Mesothelial cell of epicardium (in vitro differentiated cells): Measurements from ENCODE around the gene RASGRP4. TPM values are rescaled to one million over a fixed set of nuclear protein-coding genes. Genes with fewer than 3 reads are reported as not detected.

ENCODE experiments used
- DNase-seq, 2 experiments: peaks; one replicate each; pipeline ENCODE4 v3.0.0; 2021; ENCODE audit warnings: low spot score in 2 of 2; ENCODE audit not compliant: unreplicated experiment in 2 of 2
- H3K27ac Mint-ChIP-seq: 2 replicates; pipeline ENCODE4 v1.8.0; 2021; ENCODE audit warnings: mixed read lengths
- H3K27me3 Mint-ChIP-seq: 2 replicates; pipeline ENCODE4 v1.8.0; 2021; ENCODE audit warnings: low read depth, mixed read lengths
- H3K36me3 Mint-ChIP-seq: 2 replicates; pipeline ENCODE4 v1.8.0; 2021; ENCODE audit warnings: mixed read lengths
- H3K4me1 Mint-ChIP-seq: 2 replicates; pipeline ENCODE4 v1.8.0; 2021; ENCODE audit warnings: mixed read lengths
- H3K4me3 Mint-ChIP-seq: 2 replicates; pipeline ENCODE4 v1.8.0; 2021; ENCODE audit warnings: mild to moderate bottlenecking, moderate library complexity, mixed read lengths
- H3K9me3 Mint-ChIP-seq: 2 replicates; pipeline ENCODE4 v1.8.0; 2021; ENCODE audit warnings: mixed read lengths
- total RNA-seq: library from RNA; stranded (reverse); gene quantifications from 3 replicates; pipeline ENCODE4 v1.2.1, GENCODE V29; 2021
- TF ChIP-seq, protein P1 (sequence below): fragments of 200-600 bp; sonication (generic); IDR thresholded peaks from one replicate; pipeline ENCODE4 v1.5.0; 2021; ENCODE audit warnings: antibody characterized with exemption; ENCODE audit not compliant: unreplicated experiment

RASGRP4 gene
- total RNA-seq, 1 donor from 2014 or later, result 1.2 TPM

- peaks cover 27% of the 10 kb centered on the region for H3K36me3 Mint-ChIP-seq
- TF ChIP-seq, protein P1, sequence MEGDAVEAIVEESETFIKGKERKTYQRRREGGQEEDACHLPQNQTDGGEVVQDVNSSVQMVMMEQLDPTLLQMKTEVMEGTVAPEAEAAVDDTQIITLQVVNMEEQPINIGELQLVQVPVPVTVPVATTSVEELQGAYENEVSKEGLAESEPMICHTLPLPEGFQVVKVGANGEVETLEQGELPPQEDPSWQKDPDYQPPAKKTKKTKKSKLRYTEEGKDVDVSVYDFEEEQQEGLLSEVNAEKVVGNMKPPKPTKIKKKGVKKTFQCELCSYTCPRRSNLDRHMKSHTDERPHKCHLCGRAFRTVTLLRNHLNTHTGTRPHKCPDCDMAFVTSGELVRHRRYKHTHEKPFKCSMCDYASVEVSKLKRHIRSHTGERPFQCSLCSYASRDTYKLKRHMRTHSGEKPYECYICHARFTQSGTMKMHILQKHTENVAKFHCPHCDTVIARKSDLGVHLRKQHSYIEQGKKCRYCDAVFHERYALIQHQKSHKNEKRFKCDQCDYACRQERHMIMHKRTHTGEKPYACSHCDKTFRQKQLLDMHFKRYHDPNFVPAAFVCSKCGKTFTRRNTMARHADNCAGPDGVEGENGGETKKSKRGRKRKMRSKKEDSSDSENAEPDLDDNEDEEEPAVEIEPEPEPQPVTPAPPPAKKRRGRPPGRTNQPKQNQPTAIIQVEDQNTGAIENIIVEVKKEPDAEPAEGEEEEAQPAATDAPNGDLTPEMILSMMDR, result no peak
- no peak for DNase-seq
- peaks cover 24% of the 10 kb centered on the region for H3K27me3 Mint-ChIP-seq
- H3K4me1 Mint-ChIP-seq, result peaks cover 16% of the 10 kb centered on the region
- no peak overlapping the region for H3K4me3 Mint-ChIP-seq
- H3K9me3 Mint-ChIP-seq, result peaks cover 14% of the 10 kb centered on the region
- H3K27ac Mint-ChIP-seq, result no peak overlapping the region
These were observed 34.0 kb downstream of the RASGRP4 start for GRCh38 chr19:38391911-38392464.

GRCh38 chr19:38389957-38390924, 35.8 kb downstream of the RASGRP4 start:
- H3K9me3 Mint-ChIP-seq, result peaks cover 8% of the 10 kb centered on the region
- H3K36me3 Mint-ChIP-seq, result peaks cover 20% of the 10 kb centered on the region
- H3K27ac Mint-ChIP-seq, result no peak overlapping the region
- peak overlapping the region; percentile 36 for H3K4me3 Mint-ChIP-seq
- no peak for DNase-seq
- TF ChIP-seq, protein P1, result no peak
- H3K27me3 Mint-ChIP-seq, result peaks cover 24% of the 10 kb centered on the region
- H3K4me1 Mint-ChIP-seq, result peaks cover 16% of the 10 kb centered on the region

DNA sequence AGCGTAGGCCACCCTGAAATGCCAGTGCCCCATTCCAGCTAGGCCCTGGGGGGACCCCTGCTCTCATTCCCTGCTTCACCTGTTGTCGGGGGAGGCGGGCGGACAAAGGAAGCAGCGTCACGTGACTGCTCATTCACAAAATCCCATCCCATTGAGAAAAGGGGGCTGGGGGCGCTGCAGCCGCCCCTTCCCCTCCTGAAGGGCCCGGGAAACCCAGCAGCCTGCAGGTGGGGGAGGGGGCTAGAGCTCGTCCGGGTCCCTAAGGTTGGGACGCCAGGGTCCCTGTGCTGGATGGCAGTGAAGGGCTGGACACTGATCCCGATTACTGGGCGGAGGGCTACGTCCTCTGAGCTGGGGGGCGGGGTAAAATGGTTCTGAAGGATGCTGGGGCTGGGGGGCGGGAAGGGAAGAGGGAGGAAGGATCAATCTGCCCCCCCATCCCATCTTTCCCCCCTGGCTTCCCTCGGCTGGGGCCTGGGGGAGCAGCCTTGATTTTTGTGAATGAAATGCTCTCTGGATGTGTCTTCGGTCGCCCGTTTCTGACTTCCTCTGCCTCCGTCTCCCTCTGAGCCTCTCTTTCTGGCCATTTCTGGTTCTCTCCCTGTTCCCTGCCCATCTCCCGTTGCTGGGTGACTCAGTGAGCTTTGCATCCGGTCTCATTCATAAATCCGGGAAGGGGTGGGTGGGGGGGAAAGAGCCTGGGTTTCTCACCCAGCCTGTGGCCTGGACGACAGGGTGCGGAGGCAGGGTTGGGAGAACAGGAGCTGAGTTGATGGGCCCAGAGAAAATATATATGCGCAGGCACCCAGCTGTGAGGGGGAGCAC, 36.7 kb downstream of the RASGRP4 start:
- H3K36me3 Mint-ChIP-seq, result peaks cover 17% of the 10 kb centered on the region
- H3K4me1 Mint-ChIP-seq, result peaks cover 16% of the 10 kb centered on the region
- TF ChIP-seq, protein P1, result no peak
- H3K9me3 Mint-ChIP-seq, result peaks cover 4% of the 10 kb centered on the region
- peak overlapping the region; percentile 25 for H3K27ac Mint-ChIP-seq
- peaks cover 25% of the 10 kb centered on the region for H3K27me3 Mint-ChIP-seq
- peak overlapping the region; percentile 71 for H3K4me3 Mint-ChIP-seq
- no peak for DNase-seq

DNA sequence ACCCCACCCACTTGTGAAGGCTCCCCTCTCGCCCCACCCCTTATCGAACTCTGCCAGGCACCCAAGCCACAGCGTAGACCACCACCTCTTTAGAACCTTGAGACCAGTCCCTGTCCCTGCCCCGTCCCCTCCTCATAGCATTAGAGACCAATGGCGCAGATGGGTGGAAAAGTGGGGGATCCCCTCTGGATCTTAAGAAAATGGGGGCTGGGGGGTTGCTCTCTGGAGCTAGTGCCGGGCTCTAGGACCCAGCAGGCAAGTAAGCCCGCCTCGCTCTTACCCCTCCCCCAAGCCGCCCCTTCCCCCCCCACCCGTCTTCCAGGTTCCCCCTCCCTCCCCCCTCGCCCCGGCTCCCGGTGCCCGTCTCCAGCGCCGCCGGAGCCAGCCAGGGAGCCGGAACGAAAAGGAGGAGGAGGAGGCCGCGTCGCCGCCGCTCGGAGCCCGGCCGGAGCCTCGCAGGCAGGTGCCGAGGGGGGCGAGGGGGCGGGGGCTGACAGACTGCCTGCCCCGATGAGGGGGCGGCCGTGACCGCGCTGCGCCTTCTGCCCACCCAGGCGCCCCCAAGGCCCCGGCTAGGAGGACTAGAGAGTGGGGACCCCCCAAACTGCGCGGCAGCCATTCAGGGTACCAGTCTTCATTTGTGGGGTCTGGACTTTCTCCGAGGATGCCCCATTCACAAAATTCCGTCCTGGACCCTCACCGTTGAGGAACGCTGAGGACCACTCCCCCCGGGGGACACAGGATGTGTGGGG, 37.5 kb downstream of the RASGRP4 start, which contains the start of gene SPRED3:
SPRED3 (plus strand) TSS at position 349 of the 752 bp plus-strand sequence. CDS start 1,606 bp downstream, outside the sequence.
- TF ChIP-seq, protein P1, result no peak
- no peaks in the 10 kb centered on the region for H3K9me3 Mint-ChIP-seq
- H3K27me3 Mint-ChIP-seq, result peaks cover 20% of the 10 kb centered on the region
- peaks cover 14% of the 10 kb centered on the region for H3K4me1 Mint-ChIP-seq
- H3K27ac Mint-ChIP-seq, result peak within 1 kb of the TSS; percentile 91
- peak within 1 kb of the TSS; percentile 93 for H3K4me3 Mint-ChIP-seq
- H3K36me3 Mint-ChIP-seq, result peaks cover 11% of the 10 kb centered on the region
- DNase-seq, result peak in 1 of 2 experiments; percentile 59
